GM18508 (cell line): ENCODE data around the gene LDLRAD3.
"Not testable (repeated sequence)": the region's sequence is repeated elsewhere in the genome, so short reads cannot be mapped to it uniquely, and the experiment has no call there.

Experiments
- ATAC-seq: cut with Tn5 transposase; IDR thresholded peaks from one replicate; pipeline ENCODE4 v1.9.1; 2021; ENCODE audit warnings: moderate number of reproducible peaks; ENCODE audit not compliant: insufficient read depth, unreplicated experiment

LDLRAD3 gene

DNA sequence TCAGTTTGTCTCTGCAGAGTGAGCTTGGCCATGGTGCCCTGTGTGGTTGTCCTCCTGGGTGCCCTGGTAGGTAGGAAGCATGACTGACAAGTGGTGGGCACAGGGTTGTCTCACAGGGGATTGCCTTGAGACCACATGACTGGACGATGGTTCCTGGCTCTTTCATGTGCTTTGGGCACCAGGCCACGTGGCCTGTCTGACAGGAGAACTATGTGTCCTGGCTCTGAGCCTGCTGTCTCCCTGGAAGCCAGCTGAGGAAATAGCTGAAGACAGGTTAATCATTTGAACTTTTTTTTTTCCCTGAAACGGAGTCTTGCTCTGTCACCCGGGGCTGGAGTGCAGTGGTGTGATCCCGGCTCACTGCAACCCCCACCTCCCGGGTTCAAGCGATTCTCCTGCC lies 93.2 kb downstream of the LDLRAD3 start:
- no peak for ATAC-seq

DNA sequence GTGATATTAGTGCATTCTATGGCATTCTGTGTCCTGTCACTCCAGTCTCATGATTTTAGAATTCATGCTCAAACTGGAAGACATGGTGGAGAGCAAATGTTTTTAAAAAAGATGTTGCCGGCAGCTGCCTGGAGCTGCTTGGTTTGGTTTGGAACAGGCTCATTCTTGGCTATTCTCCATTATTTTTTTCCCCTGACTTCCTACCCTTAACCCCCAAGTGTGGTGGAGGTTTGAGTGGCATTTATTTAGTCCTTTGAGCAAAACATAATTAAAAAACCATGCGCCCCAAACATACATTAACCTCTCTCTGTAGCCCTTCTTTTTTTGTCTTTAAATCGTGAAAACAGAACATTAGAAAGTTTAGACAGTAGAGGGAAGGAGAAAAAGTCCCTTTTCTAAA lies 94.7 kb downstream of the LDLRAD3 start:
- no peak for ATAC-seq

DNA sequence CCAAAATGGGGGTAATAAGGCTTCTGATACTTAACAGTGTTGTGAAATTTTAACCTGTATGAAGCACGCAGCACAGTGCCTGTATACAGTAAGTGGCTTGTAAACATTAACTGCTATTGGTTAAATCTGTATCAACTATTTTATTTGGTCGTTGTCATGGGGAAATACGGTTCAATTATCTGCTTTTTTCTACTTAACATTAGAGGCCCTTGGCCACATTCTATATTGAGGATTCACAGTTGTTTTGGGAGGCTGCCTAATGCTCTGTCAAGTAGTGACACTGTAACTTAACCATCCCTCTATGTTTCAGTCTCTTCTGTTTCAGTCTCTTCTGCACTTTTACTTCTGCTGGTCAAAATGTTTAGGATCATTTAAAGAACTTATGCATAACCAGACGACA lies 95.6 kb downstream of the LDLRAD3 start:
- no peak for ATAC-seq

DNA sequence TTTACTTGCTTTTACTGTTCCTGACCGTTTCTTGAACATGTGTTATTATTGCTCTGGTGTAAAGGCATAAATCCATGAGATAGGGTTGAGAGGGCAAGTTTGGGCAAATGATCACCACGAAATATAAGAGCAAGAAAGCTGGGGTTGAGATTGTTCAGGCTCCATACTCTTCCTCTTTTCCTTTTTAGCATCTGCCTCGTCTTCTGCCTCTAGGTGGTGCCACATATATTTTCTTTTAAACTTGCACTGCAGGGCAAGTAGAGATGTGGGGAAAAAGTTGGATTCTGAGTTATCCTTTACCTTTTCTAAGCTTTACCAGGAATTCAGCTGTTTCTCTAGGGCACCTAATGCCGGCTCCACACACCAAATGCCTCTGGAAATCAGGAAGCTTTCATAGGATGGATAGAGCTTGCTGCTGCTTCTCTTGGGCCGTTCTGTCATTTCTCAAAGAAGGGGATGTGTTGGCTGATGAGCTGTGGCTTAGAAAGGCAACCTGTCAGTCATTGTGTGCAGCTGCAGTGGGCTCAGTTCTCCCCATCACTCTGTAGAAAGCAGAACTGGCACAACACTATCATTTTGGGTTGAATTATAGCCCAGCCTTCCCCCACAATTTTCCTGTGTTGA lies 98.2 kb downstream of the LDLRAD3 start:
- no peak for ATAC-seq

DNA sequence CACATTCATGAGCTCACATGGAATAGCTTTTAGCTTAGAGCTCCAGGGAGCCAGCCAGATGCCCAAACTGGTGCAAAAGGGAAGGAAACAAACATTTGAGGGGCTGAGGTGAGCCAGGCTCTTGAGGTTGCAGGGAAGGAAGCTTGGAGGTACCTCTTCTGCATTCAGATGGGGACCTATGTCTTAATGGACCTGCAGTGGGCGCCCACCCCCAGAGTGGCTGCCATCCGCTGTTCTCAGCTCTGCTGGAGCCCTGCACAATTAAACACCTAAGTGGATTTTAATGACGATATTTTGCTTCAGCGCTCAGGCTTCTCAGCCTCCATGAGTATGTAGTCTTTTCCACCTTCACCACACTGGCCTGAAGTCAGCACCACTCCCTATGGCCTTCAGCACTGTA lies 100.8 kb downstream of the LDLRAD3 start:
- ATAC-seq, result no peak

DNA sequence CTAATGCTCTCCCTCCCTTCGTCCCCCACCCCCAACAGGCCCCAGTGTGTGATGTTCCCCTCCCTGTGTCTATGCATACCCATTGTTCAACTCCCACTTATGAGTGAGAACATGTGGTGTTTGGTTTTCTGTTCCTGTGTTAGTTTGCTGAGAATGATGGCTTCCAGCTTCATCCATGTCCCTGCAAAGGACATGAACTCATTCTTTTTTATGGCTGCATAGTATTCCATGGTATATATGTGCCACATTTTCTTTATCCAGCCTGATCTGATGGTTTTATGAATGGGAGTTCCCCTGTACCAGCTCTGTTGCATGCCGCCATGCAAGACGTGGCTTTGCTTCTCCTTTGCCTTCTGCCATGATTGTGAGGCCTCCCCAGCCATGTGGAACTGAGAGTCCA lies 102.1 kb downstream of the LDLRAD3 start:
- not testable (repeated sequence) for ATAC-seq

DNA sequence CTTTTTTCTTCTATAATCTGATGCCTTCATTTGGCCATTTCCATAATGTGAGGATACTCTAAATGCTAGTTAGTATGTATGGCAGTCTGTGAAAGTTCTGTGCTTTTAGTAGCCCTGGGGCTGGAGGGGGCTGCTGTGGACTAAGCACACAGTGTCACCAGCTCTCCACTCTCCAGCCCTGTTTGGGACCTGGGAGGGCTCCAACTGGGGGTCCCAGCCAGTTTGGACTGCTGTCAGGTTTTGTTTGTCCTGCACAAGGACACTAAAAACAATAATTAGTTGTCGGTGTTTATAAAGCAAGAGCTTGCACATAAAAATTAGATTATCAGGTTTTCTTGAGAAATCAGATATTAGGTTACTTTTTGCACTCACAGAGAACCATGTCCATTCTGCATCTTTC lies 103.1 kb downstream of the LDLRAD3 start:
- ATAC-seq, result no peak

DNA sequence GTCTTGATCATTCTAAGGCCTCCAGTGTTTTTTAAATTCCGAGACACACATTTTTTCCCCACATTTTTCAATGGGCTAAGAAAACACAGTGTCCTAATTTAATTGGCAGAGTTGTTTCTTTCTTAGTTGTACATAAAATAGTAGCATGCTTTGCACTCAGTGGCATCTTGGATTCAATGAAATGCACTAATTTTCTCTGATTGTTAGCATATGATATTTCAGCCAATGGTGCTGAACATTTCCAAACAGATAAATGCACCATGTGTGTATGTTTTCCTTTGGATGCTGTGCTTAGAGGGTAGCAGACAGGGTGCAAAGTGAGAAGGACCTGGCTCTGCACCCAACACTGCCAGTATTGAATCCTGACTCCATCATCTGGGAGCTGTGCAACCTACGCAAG lies 103.5 kb downstream of the LDLRAD3 start:
- ATAC-seq, result no peak

GRCh38 chr11:36048496-36049247 lies 104.8 kb downstream of the LDLRAD3 start:
- ATAC-seq, result no peak

- no peak for ATAC-seq
Observed at GRCh38 chr11:36051235-36052144, 107.6 kb downstream of the LDLRAD3 start.

GRCh38 chr11:36053281-36053680 lies 109.4 kb downstream of the LDLRAD3 start:
- no peak for ATAC-seq

GRCh38 chr11:36053862-36054261 lies 110.0 kb downstream of the LDLRAD3 start:
- no peak for ATAC-seq

- ATAC-seq, result no peak
Observed at GRCh38 chr11:36054628-36055027, 110.8 kb downstream of the LDLRAD3 start.

DNA sequence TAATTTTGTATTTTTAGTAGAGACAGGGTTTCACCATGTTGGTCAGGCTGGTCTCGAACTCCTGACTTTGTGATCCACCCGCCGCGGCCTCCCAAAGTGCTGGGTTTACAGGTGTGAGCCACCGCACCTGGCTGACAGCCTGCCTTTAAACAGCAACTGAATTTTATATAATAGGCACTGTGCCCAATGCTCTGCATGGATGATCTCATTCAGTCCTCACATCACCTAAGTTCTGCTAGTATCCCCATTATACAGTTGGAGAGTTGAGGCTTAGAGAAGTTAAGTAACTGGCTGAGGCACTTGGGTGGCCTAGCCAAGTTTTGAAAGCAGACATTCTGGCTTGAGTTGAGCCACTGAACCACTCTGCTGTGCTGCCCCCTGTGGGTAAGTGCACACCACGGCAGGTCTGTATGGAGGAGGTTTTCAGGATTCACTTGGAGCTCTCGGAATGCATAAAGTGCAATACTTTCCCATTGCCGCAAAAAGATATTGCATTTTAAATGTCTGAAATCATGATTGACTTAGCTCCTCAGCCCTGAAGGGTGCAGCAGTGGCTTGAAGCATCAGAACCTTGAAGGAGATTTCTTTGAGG lies 112.4 kb downstream of the LDLRAD3 start:
- no peak for ATAC-seq

DNA sequence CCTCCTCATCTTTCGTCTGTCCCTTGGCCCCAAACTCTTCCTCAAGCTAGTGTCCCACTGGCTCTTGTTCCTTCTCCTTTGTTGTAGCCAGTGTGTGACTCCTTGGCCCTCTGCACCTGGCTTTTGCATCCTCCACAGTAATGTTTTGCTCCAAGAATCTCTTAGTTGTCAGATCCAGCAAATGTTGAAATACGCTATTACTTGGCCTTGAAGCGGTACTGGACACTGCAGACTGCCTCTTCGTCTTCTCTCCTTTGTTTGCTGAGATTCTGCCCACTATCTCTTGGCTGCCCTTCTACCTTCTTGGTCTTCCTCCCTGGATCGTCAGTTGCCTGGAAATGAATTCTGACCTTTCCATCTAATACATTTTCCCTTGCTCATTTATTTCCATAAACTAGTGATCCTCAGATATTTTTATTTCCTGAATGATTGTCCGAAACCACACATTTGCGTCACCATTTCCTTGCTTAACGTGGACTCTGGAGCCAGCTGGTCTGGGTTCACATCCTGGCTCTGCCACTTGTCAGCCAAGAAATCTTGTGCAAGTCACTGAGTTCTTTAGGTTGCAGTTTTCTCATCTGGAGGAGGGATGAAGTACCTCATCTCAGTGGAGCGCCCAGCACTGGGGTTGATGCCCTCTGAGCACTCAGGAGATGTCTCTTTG lies 113.6 kb downstream of the LDLRAD3 start:
- no peak for ATAC-seq

- ATAC-seq, result no peak
Observed at GRCh38 chr11:36059660-36060059, 115.8 kb downstream of the LDLRAD3 start.

DNA sequence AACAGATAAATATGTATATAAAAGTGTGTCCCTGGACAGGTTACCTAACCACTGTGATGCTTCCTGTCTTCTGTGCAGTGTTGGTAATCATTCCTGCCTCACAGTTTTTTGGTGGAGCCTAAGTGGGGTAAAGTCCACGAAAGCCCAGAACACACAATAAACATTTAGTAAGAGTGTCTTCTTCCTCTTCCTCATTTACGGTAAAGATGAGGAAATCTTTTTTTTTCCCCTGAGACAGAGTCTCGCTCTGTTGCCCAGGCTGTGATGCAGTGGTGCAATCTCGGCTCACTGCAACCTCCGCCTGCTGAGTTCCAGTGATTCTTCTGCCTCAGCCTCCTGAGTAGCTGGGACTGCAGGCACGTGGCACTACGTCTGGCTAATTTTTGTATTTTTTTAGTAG lies 117.1 kb downstream of the LDLRAD3 start:
- ATAC-seq, result no peak

DNA sequence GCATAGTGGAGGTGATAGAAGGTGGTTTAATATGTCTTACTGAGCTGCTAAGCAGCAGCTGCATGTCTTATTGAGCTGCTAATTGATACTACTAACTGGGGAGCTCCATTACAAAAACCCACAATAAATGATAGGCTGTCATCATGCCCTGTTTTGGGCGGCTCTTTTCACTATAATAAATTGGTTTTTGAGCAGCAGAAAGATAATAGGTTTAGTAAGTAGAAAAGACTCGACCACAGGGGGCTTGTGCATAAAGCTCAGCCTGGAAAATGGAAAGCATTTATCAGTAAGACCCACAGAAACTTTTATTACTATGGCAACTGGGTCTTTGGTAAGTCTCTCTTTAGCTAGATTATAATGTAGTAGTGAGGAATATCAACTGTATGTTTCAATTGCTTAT lies 117.6 kb downstream of the LDLRAD3 start:
- ATAC-seq, result no peak

DNA sequence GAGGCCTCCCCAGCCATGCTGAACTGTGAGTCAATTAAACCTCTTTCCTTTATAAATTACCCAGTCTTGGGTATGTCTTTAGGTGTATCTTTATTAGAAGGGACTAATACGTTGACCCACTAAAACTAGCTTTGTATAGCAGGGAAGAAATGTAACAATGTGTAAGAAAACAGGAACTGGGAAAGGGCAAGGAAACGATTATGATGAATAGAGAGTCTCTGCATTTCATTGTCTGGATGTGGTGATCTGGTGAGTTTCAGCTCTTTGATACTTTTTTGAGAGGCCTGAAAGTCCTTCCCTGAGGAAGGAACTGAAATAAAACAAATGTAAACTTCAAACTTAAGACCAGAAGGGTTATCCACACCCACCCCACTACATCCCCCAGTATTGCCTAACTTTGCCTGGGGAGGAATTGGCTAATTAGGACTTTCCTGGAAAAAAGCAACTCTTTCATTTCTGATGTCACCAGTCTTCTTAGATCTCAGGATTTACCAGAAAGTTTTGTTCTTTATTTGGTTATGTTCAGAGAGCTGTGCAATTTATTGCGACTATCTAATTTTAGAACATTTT lies 119.0 kb downstream of the LDLRAD3 start:
- no peak for ATAC-seq

- no peak for ATAC-seq
Observed at GRCh38 chr11:36065436-36065835, 121.6 kb downstream of the LDLRAD3 start.
